Endometrium (tissue), 2 donors: Measurements from ENCODE around the gene OTOS.

Experiments used
- FAIRE-seq: peaks from 2 replicates; lab custom pipeline; 2012; peaks lifted over from hg19 to GRCh38; lab: Jason Lieb, UNC
- donor health status: control.
- donor health status: control.

The OTOS gene

DNA sequence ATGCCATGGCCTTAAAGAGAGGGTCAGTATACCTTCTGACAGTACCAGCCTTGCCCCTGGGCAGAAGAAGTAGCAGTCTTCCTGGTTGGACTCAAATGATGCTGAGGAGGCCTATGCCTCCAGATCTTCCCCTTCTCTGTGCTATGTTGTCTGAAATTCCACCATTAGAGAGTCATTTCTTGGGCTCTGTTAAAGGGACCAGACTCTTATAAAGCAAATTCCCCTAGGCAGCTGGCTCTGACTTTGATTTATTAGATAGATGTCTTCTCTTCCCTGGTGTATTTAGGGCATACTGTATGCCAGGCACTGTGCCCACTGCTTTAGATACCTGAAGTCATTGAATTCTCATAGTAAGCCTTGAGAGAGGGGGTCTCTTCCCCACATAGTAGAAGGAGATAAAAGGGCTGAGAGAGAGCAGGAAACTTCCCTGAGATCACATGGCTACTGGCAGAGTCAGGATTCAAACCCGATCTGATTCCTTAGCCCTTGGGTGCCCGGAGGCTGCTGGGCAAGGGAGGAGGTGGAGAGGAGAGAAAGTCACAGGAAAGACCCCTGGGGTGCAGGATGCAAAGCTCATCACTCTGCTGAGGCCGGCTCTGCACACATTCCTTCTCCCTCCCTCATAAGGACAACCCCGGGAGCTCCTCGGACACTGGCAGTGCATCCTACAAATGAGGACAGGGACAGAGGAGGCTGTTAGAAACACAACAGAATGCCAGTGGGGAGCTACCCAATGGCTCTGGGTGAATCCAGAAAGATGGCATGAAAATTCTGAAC, 27.4 kb downstream of the OTOS start:
- FAIRE-seq, result no peak

- FAIRE-seq, result no peak
Observed at GRCh38 chr2:240111253-240111652, 29.2 kb downstream of the OTOS start.

- FAIRE-seq, result no peak
Observed at GRCh38 chr2:240109386-240109785, 31.1 kb downstream of the OTOS start.

- FAIRE-seq, result no peak
Observed at GRCh38 chr2:240107477-240107796, 33.0 kb downstream of the OTOS start.

GRCh38 chr2:240106765-240107476, 33.5 kb downstream of the OTOS start:
- no peak for FAIRE-seq

- no peak for FAIRE-seq
Observed at GRCh38 chr2:240105982-240106381, 34.5 kb downstream of the OTOS start.

- FAIRE-seq, result no peak
Observed at GRCh38 chr2:240103136-240103535, 37.3 kb downstream of the OTOS start.

GRCh38 chr2:240098349-240098748, 42.1 kb downstream of the OTOS start:
- FAIRE-seq, result no peak

- FAIRE-seq, result no peak
Observed at GRCh38 chr2:240095556-240096523, 44.6 kb downstream of the OTOS start.

DNA sequence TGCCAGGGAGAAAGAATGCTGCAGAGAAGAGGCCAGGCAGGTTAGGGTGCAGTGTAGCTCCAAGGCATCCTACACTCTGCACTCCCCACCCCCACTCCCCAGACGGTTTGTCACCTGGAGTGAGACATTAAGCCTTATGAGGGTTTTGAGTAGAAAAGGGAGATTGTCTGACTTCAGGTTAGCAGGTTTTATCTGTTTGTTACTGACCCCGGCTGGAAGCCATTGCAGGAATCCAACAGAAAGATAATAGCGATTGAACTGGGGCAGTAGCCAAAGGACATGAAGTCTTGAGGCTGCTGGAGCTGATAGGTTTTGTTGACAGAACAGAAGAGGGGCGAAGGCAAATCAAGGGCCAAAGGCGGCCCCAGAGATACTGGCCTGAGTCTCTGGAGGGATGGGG, 51.2 kb downstream of the OTOS start:
- FAIRE-seq, result no peak
